Measurements from ENCODE around the gene GNB1L.

DNA sequence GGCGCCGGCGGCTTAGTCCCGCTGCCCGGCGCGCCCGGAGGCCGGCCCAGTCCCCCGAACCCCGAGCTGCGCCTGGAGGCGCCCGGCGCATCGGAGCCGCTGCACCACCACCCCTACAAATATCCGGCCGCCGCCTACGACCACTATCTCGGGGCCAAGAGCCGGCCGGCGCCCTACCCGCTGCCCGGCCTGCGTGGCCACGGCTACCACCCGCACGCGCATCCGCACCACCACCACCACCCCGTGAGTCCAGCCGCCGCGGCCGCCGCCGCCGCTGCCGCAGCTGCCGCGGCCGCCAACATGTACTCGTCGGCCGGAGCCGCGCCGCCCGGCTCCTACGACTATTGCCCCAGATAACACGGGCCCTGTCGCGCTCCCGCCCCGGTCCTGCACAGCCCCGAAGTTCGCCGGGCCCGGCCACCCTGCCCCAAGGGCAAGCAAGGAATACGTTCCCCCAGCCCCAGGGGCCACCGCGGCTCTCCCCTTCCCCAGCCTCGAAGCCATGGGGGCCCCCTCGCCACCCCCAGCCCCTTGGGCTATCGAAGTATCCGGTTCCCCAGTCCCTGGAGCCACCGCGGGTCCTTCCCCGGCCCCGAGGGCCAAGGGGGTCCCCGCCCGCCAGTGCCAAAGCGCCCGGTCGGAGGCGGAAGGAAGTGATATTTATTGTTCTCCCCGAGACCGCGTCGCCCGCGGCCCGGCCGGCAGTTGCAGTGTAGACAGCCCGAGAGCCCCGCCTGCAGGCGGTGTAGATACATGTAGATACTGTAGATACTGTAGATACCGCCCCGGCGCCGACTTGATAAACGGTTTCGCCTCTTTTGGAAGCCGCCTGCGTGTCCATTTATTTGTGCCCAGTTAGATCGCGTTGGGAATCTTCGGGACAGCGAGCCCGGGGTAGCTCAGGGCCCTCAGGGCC lies 87.9 kb downstream of the GNB1L start:
- no peak for TF ChIP-seq GTF2F1 (IDR thresholded peaks at IDR 0.05; ENCODE audit: low read depth, low read length)
- TF ChIP-seq CBX2 (IDR thresholded peaks at IDR 0.05; ENCODE audit: insufficient read depth, low read length, poor library complexity, severe bottlenecking): no peak
- TF ChIP-seq SMARCC2 (IDR thresholded peaks at IDR 0.05; ENCODE audit: low read depth): no peak
- no peak for TF ChIP-seq NR3C1 (CRISPR knock-in tag; IDR thresholded peaks at IDR 0.05)
- TF ChIP-seq, protein P1, sequence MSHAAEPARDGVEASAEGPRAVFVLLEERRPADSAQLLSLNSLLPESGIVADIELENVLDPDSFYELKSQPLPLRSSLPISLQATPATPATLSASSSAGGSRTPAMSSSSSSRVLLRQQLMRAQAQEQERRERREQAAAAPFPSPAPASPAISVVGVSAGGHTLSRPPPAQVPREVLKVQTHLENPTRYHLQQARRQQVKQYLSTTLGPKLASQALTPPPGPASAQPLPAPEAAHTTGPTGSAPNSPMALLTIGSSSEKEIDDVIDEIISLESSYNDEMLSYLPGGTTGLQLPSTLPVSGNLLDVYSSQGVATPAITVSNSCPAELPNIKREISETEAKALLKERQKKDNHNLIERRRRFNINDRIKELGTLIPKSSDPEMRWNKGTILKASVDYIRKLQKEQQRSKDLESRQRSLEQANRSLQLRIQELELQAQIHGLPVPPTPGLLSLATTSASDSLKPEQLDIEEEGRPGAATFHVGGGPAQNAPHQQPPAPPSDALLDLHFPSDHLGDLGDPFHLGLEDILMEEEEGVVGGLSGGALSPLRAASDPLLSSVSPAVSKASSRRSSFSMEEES (CRISPR knock-in tag; IDR thresholded peaks at IDR 0.05): no peak
- TF ChIP-seq YY1 (IDR thresholded peaks at IDR 0.05; ENCODE audit: borderline replicate concordance in 1 of 3, control insufficient read depth in 1 of 3, extremely low read depth in 1 of 3, insufficient read depth in 3 of 3, insufficient read length in 1 of 3, insufficient replicate concordance in 2 of 3, low read depth in 1 of 3, low read length in 2 of 3): peak in 1 of 3 experiments; percentile 17
- TF ChIP-seq, protein P2, sequence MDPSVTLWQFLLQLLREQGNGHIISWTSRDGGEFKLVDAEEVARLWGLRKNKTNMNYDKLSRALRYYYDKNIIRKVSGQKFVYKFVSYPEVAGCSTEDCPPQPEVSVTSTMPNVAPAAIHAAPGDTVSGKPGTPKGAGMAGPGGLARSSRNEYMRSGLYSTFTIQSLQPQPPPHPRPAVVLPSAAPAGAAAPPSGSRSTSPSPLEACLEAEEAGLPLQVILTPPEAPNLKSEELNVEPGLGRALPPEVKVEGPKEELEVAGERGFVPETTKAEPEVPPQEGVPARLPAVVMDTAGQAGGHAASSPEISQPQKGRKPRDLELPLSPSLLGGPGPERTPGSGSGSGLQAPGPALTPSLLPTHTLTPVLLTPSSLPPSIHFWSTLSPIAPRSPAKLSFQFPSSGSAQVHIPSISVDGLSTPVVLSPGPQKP (CRISPR knock-in tag; IDR thresholded peaks at IDR 0.05): no peak
- no peak for TF ChIP-seq RNF2 (IDR thresholded peaks at IDR 0.05)
- no peak for TF ChIP-seq HMG20A (CRISPR knock-in tag; conservative IDR thresholded peaks at IDR 0.05)
- TF ChIP-seq, protein P3, sequence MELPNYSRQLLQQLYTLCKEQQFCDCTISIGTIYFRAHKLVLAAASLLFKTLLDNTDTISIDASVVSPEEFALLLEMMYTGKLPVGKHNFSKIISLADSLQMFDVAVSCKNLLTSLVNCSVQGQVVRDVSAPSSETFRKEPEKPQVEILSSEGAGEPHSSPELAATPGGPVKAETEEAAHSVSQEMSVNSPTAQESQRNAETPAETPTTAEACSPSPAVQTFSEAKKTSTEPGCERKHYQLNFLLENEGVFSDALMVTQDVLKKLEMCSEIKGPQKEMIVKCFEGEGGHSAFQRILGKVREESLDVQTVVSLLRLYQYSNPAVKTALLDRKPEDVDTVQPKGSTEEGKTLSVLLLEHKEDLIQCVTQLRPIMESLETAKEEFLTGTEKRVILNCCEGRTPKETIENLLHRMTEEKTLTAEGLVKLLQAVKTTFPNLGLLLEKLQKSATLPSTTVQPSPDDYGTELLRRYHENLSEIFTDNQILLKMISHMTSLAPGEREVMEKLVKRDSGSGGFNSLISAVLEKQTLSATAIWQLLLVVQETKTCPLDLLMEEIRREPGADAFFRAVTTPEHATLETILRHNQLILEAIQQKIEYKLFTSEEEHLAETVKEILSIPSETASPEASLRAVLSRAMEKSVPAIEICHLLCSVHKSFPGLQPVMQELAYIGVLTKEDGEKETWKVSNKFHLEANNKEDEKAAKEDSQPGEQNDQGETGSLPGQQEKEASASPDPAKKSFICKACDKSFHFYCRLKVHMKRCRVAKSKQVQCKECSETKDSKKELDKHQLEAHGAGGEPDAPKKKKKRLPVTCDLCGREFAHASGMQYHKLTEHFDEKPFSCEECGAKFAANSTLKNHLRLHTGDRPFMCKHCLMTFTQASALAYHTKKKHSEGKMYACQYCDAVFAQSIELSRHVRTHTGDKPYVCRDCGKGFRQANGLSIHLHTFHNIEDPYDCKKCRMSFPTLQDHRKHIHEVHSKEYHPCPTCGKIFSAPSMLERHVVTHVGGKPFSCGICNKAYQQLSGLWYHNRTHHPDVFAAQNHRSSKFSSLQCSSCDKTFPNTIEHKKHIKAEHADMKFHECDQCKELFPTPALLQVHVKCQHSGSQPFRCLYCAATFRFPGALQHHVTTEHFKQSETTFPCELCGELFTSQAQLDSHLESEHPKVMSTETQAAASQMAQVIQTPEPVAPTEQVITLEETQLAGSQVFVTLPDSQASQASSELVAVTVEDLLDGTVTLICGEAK (IDR thresholded peaks at IDR 0.05): peak; percentile 74
- TF ChIP-seq, protein P3 (CRISPR knock-in tag; IDR thresholded peaks at IDR 0.05): peak; percentile 33; the same call in 1 of the 2 replicates
- no peak for TF ChIP-seq RFX5 (IDR thresholded peaks at IDR 0.05; ENCODE audit: low read depth, low read length)
